Nephron progenitor cell (in vitro differentiated cells): Measurements from ENCODE around the gene TRIM8.

Source experiments
- DNase-seq: peaks from one replicate; pipeline ENCODE4 v3.0.0; 2021
- H3K27ac Mint-ChIP-seq: 2 replicates; pipeline ENCODE4 v1.8.0; 2021; ENCODE audit warnings: mild to moderate bottlenecking, moderate library complexity, mixed read lengths
- H3K27me3 Mint-ChIP-seq: 2 replicates; pipeline ENCODE4 v1.8.0; 2021; ENCODE audit warnings: mild to moderate bottlenecking, low read depth, mixed read lengths; ENCODE audit not compliant: poor library complexity
- H3K36me3 Mint-ChIP-seq: 2 replicates; pipeline ENCODE4 v1.8.0; 2021; ENCODE audit warnings: low read depth, mixed read lengths
- H3K4me1 Mint-ChIP-seq: 2 replicates; pipeline ENCODE4 v1.8.0; 2021; ENCODE audit warnings: mixed read lengths
- H3K4me3 Mint-ChIP-seq: 2 replicates; pipeline ENCODE4 v1.8.0; 2021; ENCODE audit warnings: mild to moderate bottlenecking, moderate library complexity, mixed read lengths
- H3K9me3 Mint-ChIP-seq: 2 replicates; pipeline ENCODE4 v1.8.0; 2021; ENCODE audit warnings: mild to moderate bottlenecking, moderate library complexity, mixed read lengths
- TF ChIP-seq, protein P1 (sequence below): fragments of 200-600 bp; sonication (generic); IDR thresholded peaks from 2 replicates; pipeline ENCODE4 v1.5.0; 2021; ENCODE audit warnings: antibody characterized with exemption

Gene TRIM8

DNA sequence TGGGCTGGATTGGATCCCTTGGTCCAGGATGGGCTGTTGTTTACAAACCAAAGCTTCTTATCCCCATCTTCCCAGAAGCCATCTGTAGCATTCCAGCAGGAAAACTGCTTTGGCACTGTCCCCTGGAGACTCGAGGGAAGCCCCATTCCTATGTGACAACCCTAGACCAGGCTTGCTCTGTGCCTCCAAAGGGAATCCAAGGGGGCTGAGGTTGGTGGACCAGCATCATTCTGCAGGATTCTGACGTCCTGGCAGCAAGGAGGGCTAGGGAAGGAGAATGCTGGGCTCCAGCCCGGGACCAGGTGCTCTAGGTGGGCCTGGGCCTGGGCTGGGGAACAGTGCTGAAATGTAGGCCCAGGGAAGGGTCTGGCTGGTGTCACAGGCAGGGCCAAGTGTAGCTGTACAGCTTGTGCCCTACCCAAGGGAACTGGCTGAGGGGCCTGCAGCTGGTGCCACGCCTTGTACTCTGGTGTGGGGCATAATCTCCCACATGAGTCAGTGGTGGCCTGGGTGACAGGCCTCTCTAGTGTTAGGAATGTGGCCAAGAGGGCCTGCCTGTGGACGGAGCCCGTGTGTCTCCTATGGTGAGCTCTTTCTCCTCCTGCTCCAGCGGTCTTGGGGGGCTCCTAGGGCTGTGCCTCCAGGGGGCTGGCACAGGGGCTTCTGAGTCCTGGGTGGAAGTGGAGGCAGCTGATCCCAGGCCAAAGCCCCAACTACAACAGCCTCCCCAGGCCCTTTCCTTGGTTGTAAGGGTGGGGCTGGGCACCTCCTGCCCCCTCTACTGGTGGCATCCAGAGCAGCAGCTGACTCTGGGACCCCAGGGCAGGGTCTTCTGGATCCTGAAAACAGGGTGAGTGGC, 25.2 kb downstream of the TRIM8 start:
- no peaks in the 10 kb centered on the region for H3K36me3 Mint-ChIP-seq
- TF ChIP-seq, protein P1, sequence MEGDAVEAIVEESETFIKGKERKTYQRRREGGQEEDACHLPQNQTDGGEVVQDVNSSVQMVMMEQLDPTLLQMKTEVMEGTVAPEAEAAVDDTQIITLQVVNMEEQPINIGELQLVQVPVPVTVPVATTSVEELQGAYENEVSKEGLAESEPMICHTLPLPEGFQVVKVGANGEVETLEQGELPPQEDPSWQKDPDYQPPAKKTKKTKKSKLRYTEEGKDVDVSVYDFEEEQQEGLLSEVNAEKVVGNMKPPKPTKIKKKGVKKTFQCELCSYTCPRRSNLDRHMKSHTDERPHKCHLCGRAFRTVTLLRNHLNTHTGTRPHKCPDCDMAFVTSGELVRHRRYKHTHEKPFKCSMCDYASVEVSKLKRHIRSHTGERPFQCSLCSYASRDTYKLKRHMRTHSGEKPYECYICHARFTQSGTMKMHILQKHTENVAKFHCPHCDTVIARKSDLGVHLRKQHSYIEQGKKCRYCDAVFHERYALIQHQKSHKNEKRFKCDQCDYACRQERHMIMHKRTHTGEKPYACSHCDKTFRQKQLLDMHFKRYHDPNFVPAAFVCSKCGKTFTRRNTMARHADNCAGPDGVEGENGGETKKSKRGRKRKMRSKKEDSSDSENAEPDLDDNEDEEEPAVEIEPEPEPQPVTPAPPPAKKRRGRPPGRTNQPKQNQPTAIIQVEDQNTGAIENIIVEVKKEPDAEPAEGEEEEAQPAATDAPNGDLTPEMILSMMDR = no peak
- H3K4me3 Mint-ChIP-seq = no peak overlapping the region
- H3K27ac Mint-ChIP-seq = no peak overlapping the region
- peaks cover 2% of the 10 kb centered on the region for H3K27me3 Mint-ChIP-seq
- H3K4me1 Mint-ChIP-seq = peaks cover 71% of the 10 kb centered on the region
- no peaks in the 10 kb centered on the region for H3K9me3 Mint-ChIP-seq
- DNase-seq = peak; percentile 28

DNA sequence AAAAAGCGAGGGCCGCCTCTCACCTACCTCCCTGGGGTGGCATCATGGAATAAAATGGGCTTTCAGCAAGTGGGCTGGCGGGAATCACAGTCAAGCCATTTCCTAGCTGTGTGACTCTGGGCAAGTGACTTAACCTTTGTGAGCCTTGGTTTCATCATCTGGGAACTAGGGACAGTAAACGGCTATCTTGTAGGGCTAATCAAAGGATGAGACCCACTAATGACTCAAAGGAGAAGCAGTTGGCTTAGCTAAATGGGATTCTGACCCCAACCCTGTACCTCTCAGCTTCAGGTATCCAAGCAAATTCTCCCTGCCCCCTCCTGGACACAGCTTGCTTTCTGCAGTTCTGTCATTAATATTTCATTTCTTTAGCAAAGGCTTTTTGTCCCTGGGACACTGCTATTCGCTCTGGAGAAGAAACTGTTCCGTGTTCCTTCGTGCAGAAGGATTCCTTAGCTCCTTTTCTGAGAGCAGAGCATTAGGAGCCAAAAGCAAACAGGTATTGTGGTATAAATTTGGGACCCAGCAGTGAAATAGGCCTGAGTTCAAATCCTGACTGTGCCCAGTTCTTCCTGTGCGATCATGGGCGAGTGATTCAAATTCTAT, 25.9 kb downstream of the TRIM8 start:
- H3K4me3 Mint-ChIP-seq = no peak overlapping the region
- H3K4me1 Mint-ChIP-seq = peaks cover 74% of the 10 kb centered on the region
- TF ChIP-seq, protein P1 = no peak
- no peak for DNase-seq
- no peak overlapping the region for H3K27ac Mint-ChIP-seq
- H3K27me3 Mint-ChIP-seq = peaks cover 2% of the 10 kb centered on the region
- H3K9me3 Mint-ChIP-seq = no peaks in the 10 kb centered on the region
- H3K36me3 Mint-ChIP-seq = no peaks in the 10 kb centered on the region

DNA sequence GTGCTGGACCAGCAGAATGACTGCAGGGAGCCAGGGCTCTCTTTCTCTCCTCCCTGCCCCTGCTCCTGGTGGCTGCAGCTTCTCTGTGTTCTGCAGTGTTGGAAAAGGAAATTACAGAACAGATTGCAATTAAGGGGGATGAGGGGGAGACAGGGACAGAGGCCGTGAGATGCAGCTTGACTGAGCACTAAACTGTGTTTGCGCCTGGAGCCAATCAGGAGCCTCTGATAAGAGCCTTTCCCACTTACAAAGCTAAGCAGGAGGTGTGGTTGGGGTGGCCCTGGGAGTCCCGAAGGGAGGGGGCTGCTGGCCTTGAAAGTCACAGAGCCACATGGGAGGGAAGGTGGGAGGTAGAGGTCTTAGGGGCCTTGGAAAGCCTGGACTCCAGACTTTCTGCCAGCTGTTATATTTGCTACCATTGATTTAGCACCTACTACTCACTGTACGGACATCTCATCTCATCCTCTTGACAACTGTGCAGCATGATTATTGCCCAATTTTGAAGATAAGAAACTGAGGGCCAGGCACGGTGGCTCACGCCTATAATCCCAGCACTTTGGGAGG, 26.7 kb downstream of the TRIM8 start:
- Mint-ChIP-seq H3K36me3 (no peaks in the 10 kb centered on the region), H3K27me3 (peaks cover 2% of the 10 kb centered on the region), H3K4me1 (peaks cover 74% of the 10 kb centered on the region), H3K27ac (no peak overlapping the region), H3K9me3 (no peaks in the 10 kb centered on the region), H3K4me3 (no peak overlapping the region)
- TF ChIP-seq, protein P1 = no peak
- DNase-seq = no peak

DNA sequence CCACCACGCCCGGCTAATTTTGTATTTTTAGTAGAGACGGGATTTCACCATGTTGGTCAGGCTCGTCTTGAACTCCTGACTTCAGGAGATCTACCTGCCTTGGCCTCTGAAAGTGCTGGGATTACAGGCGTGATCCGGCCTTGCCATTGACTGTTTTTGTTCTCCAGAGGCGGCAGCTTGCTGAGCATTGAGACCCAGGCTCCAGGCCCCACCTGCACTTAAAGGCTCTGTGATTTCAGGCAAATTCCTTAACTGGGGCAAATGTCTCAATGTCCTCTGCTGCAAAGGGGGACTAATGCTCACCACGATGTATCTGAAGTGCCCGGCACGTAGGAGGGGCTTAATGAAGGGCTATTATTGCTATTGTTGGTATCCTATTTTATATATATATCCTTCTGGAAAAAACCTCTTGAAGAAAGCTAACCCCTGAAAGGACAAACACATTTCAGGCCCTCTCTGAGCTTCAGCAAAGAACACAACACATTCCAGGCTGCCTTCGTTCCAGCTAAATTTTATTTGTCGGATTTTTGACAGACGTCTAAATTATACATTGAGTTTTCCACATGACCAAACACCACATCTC, 29.0 kb downstream of the TRIM8 start:
- Mint-ChIP-seq H3K27ac (peak overlapping the region; percentile 66), H3K4me1 (peaks cover 80% of the 10 kb centered on the region), H3K9me3 (no peaks in the 10 kb centered on the region), H3K27me3 (no peaks in the 10 kb centered on the region), H3K36me3 (no peaks in the 10 kb centered on the region), H3K4me3 (peak overlapping the region; percentile 77)
- no peak for DNase-seq
- TF ChIP-seq, protein P1 = no peak

DNA sequence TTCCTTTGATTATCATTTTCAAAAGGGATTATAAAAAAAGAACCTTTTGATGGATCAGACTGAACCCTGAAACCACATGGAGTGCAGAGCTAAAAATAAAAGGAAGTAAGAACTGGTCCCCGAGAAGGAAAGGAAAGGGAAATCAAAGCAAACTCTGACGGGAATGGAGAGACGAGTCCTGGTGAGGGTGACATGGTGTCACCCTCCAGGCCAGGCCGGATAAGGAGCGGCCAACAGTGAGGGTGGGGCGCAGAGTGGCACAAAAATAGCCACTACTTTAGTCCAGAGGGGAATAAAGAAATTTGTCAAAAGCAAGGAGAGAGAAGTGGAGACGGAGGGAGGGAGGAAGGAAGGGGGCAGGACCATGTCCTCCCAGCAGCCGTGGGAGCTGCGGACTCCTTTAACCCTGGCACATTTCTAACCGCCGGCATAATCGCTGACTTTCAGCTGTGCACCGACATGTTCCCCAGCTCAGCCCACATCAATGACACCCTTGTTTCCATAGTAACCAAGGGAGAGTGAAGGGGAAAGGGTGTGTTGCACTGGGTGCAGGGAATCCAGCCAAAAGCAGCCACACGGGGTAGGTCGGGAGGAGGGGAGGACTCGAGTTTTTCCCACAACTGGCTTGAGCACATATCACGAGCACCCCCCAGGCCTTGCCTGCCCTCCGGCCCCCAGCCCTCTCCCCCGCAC, 29.7 kb downstream of the TRIM8 start:
- Mint-ChIP-seq H3K4me3 (peak overlapping the region; percentile 77), H3K27ac (peak overlapping the region; percentile 66), H3K36me3 (no peaks in the 10 kb centered on the region), H3K27me3 (no peaks in the 10 kb centered on the region), H3K4me1 (peaks cover 85% of the 10 kb centered on the region), H3K9me3 (no peaks in the 10 kb centered on the region)
- peak; percentile 47 for DNase-seq
- TF ChIP-seq, protein P1 = no peak
